Esophagus muscularis mucosa (tissue), 4 donors: ENCODE data around the gene ROBO2. TPM values are rescaled to one million over a fixed set of nuclear protein-coding genes. Genes with fewer than 3 reads are reported as not detected.

ENCODE experiments used
- DNase-seq: peaks from one replicate; pipeline ENCODE4 v3.0.0-alpha.2; 2017; ENCODE audit errors: extremely low spot score
- H3K27ac ChIP-seq, 4 donors: fragments of 200-600 bp; sonication (generic); replicated peaks in 1 of 4; 1 replicate in 3 of 4; 2 replicates in 1 of 4; pipeline ENCODE4 v1.5.1; 2016 to 2019; ENCODE audit warnings: mild to moderate bottlenecking in 1 of 4
- H3K27me3 ChIP-seq, 4 donors: fragments of 200-600 bp; sonication (generic); one replicate each; pipeline versions ENCODE4 v1.5.1 to v1.6.0; 2016 to 2019
- H3K36me3 ChIP-seq, 4 donors: fragments of 200-600 bp; sonication (generic); one replicate each; pipeline ENCODE4 v1.5.1; 2016 to 2019
- H3K4me1 ChIP-seq, 4 donors: fragments of 200-600 bp; sonication (generic); one replicate each; pipeline ENCODE4 v1.5.1; 2016 to 2019
- H3K4me3 ChIP-seq, 4 donors: fragments of 200-600 bp; sonication (generic); 1 replicate in 2 of 4; 2 replicates in 2 of 4; pipeline ENCODE4 v1.5.1; 2016 to 2019; ENCODE audit warnings: mild to moderate bottlenecking in 4 of 4, moderate library complexity in 1 of 4
- H3K9me3 ChIP-seq, 4 donors: fragments of 200-600 bp; sonication (generic); 1 replicate in 3 of 4; 2 replicates in 1 of 4; pipeline ENCODE4 v1.5.1; 2016 to 2019
- CTCF ChIP-seq, 3 experiments: fragments of 200-600 bp in 2 of 3; fragments of 450-650 bp in 1 of 3; sonication (generic) in 2 of 3; IDR thresholded peaks; one replicate each; pipeline ENCODE4 v1.5.1; 2017 to 2019; ENCODE audit warnings: antibody characterized with exemption in 3 of 3, mild to moderate bottlenecking in 2 of 3, moderate library complexity in 1 of 3
- EP300 ChIP-seq: sonication (generic); formaldehyde crosslinking; IDR thresholded peaks from one replicate; pipeline ENCODE4 v1.6.1; 2017; ENCODE audit warnings: antibody characterized with exemption
- POLR2A ChIP-seq: fragments of 450-650 bp; IDR thresholded peaks from one replicate; pipeline ENCODE4 v1.6.1; 2017; ENCODE audit warnings: antibody characterized with exemption, moderate library complexity, mild to moderate bottlenecking, low read depth
- POLR2AphosphoS5 ChIP-seq, 2 donors: sonication (generic); formaldehyde crosslinking; IDR thresholded peaks; one replicate each; pipeline ENCODE4 v1.6.1; 2017; ENCODE audit warnings: antibody characterized with exemption in 2 of 2
- WGBS: methylation state at CpG from one replicate; pipeline ENCODE4 v1.1.5; 2018; 5-methylcytosine and 5-hydroxymethylcytosine counted together
- intact Hi-C: fragments of 100-400 bp; cut with DNase I; formaldehyde crosslinking; loops from one replicate; pipeline ENCODE4 v1.15.1; 2023
- total RNA-seq, 4 donors: library from RNA; depleted of rRNA; stranded (reverse); fragments of >200 nt; gene quantifications; one replicate each; pipeline versions ENCODE4 v1.1.0 to v1.2.1, GENCODE V29; 2016

Gene ROBO2
- total RNA-seq, 4 donors from 2014 or later, result 0.83 to 2.1 (median 1.3) TPM

DNA sequence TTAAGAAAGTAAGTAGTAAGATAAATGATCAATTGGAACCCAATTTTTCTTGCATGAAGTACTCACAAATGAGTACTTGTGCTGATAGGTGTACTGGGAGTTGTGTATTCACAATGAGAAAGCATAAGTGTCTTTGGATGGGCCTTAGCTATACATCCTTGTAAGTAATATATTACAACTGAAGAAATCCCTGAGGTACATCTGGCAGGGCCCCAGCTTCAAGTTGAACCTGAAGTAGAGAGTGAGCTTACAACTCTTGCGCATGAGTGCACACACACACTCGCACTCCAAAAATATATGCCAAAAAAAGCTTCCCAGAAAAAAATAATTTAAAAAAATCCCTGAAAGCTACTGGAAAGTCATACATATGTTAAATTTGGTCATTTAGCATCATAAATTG is 222.5 kb downstream of the ROBO2 start:
- Histone ChIP-seq H3K4me1 (no peaks in the 10 kb centered on the region), H3K36me3 (no peaks in the 10 kb centered on the region), H3K9me3 (no peaks in the 10 kb centered on the region), H3K4me3 (no peak overlapping the region), H3K27me3 (no peaks in the 10 kb centered on the region), H3K27ac (no peak overlapping the region)
- intact Hi-C loops, result no loop called here
- 86% methylated on average over 2 of the region's 2 CpGs for WGBS
- no peak for TF ChIP-seq POLR2AphosphoS5 (IDR thresholded peaks at IDR 0.05)
- TF ChIP-seq EP300, result no peak
- TF ChIP-seq POLR2A, result no peak
- no peak for TF ChIP-seq CTCF (IDR thresholded peaks at IDR 0.05)
- DNase-seq, result no peak

- Histone ChIP-seq H3K4me1 (no peaks in the 10 kb centered on the region), H3K9me3 (no peaks in the 10 kb centered on the region), H3K27ac (no peak overlapping the region), H3K36me3 (no peaks in the 10 kb centered on the region), H3K4me3 (no peak overlapping the region), H3K27me3 (no peaks in the 10 kb centered on the region)
- no peak for DNase-seq
- no peak for TF ChIP-seq CTCF (IDR thresholded peaks at IDR 0.05)
- WGBS, result 94% methylated on average over 3 of the region's 3 CpGs
- intact Hi-C loops, result no loop called here
Observed at GRCh38 chr3:77267589-77267988, 227.7 kb downstream of the ROBO2 start.

DNA sequence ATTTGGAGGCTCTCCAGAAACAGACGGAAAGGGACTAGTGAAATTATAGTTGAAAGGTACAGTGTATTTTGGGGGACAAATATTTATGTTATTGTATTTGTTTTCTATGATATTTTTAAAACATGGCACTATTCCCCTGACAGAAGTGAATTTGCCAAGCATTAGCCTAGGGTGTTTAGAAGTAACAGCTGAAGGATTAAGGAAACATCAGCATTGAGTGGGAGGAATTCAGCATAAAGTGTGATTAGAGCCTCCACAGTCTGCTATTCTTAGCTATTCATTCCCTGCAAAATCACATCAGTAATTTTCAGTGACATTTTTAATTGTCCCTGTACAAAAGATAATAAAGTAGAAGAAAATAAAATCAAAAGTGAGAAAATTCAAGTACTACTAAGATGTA is 231.4 kb downstream of the ROBO2 start:
- no peak overlapping the region for H3K27ac ChIP-seq
- no peaks in the 10 kb centered on the region for H3K36me3 ChIP-seq
- no peaks in the 10 kb centered on the region for H3K4me1 ChIP-seq
- no peaks in the 10 kb centered on the region for H3K9me3 ChIP-seq
- H3K27me3 ChIP-seq, result no peaks in the 10 kb centered on the region
- DNase-seq, result no peak
- H3K4me3 ChIP-seq, result no peak overlapping the region
- no peak for TF ChIP-seq POLR2A
- no peak for TF ChIP-seq EP300
- no peak for TF ChIP-seq CTCF (IDR thresholded peaks at IDR 0.05)
- TF ChIP-seq POLR2AphosphoS5 (IDR thresholded peaks at IDR 0.05), result no peak
- intact Hi-C loops, result no loop called here
- 72% methylated on average over 1 of the region's 1 CpG for WGBS

DNA sequence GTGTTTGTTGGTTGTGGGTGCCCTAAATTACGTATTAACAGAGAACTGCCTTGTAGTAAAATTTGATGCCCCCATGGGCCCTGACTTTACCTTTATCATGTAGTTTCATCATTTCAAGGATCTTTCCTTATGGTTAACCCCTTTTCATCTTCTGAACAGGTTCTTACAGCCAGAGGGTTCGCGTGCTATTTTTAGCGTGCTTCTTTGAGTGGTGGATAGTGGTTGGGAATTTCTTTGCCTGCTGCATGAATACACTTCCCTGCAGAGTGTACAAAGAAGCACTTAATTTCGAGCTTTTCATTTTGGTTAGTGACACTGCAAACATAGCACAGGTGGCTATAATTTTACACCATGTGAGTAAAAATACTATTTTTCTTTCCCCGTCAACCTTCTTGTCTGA is 231.8 kb downstream of the ROBO2 start:
- TF ChIP-seq POLR2AphosphoS5 (IDR thresholded peaks at IDR 0.05) (no peak), CTCF (IDR thresholded peaks at IDR 0.05) (no peak), POLR2A (no peak), EP300 (no peak)
- no peak for DNase-seq
- intact Hi-C loops, result no loop called here
- Histone ChIP-seq H3K4me3 (no peak overlapping the region), H3K4me1 (no peaks in the 10 kb centered on the region), H3K27ac (no peak overlapping the region), H3K36me3 (no peaks in the 10 kb centered on the region), H3K27me3 (no peaks in the 10 kb centered on the region), H3K9me3 (no peaks in the 10 kb centered on the region)
- 79% methylated on average over 6 of the region's 6 CpGs for WGBS

GRCh38 chr3:77279276-77279675 is 239.4 kb downstream of the ROBO2 start:
- Histone ChIP-seq H3K36me3 (no peaks in the 10 kb centered on the region), H3K27me3 (no peaks in the 10 kb centered on the region), H3K4me3 (no peak overlapping the region), H3K27ac (no peak overlapping the region), H3K9me3 (no peaks in the 10 kb centered on the region), H3K4me1 (no peaks in the 10 kb centered on the region)
- intact Hi-C loops, result no loop called here
- TF ChIP-seq EP300 (no peak), POLR2A (no peak), CTCF (IDR thresholded peaks at IDR 0.05) (no peak), POLR2AphosphoS5 (IDR thresholded peaks at IDR 0.05) (no peak)
- no peak for DNase-seq
- 95% methylated on average over 2 of the region's 2 CpGs for WGBS
